T1000 (cell line): ENCODE data around the gene BCAS1.

Source experiments
- DNase-seq: peaks from one replicate; lab custom pipeline; 2025; ENCODE audit warnings: mixed read lengths; lab: John Stamatoyannopoulos, UW

The BCAS1 gene

GRCh38 chr20:54103067-54103761 lies 32.8 kb upstream of the BCAS1 start:
- DNase-seq: peak; percentile 34

GRCh38 chr20:54102543-54102942 lies 32.1 kb upstream of the BCAS1 start:
- DNase-seq: no peak

- no peak for DNase-seq
Measured at GRCh38 chr20:54100563-54100962, 30.2 kb upstream of the BCAS1 start.

GRCh38 chr20:54099894-54100293 lies 29.5 kb upstream of the BCAS1 start:
- no peak for DNase-seq

- no peak for DNase-seq
Measured at GRCh38 chr20:54098047-54098446, 27.7 kb upstream of the BCAS1 start.

GRCh38 chr20:54097236-54097529 lies 26.8 kb upstream of the BCAS1 start:
- DNase-seq: no peak

- no peak for DNase-seq
Measured at GRCh38 chr20:54095824-54096223, 25.4 kb upstream of the BCAS1 start.

- DNase-seq: no peak
Measured at GRCh38 chr20:54094268-54094580, 23.8 kb upstream of the BCAS1 start.

GRCh38 chr20:54093423-54094267 lies 23.3 kb upstream of the BCAS1 start:
- DNase-seq: no peak

- DNase-seq: no peak
Measured at GRCh38 chr20:54092021-54092420, 21.6 kb upstream of the BCAS1 start.

GRCh38 chr20:54091120-54091480 lies 20.7 kb upstream of the BCAS1 start:
- DNase-seq: no peak

- no peak for DNase-seq
Measured at GRCh38 chr20:54090230-54091119, 20.1 kb upstream of the BCAS1 start.

GRCh38 chr20:54088430-54088829 lies 18.0 kb upstream of the BCAS1 start:
- no peak for DNase-seq

- no peak for DNase-seq
Measured at GRCh38 chr20:54086507-54087039, 16.2 kb upstream of the BCAS1 start.

- no peak for DNase-seq
Measured at GRCh38 chr20:54085910-54086309, 15.5 kb upstream of the BCAS1 start.

GRCh38 chr20:54085425-54085824 lies 15.0 kb upstream of the BCAS1 start:
- no peak for DNase-seq

GRCh38 chr20:54084727-54085388 lies 14.5 kb upstream of the BCAS1 start:
- peak; percentile 41 for DNase-seq

- no peak for DNase-seq
Measured at GRCh38 chr20:54084193-54084592, 13.8 kb upstream of the BCAS1 start.

- no peak for DNase-seq
Measured at GRCh38 chr20:54083459-54083858, 13.1 kb upstream of the BCAS1 start.

- DNase-seq: no peak
Measured at GRCh38 chr20:54082100-54082499, 11.7 kb upstream of the BCAS1 start.

- no peak for DNase-seq
Measured at GRCh38 chr20:54079652-54080051, 9.3 kb upstream of the BCAS1 start.
